ENCODE results near the gene C21orf58.

C21orf58 gene

GRCh38 chr21:46255166-46255565 is 68.5 kb downstream of the C21orf58 start:
- DNase-seq (ENCODE audit: low spot score) = no peak

- no peak for DNase-seq (ENCODE audit: low spot score)
Measured at GRCh38 chr21:46254208-46254975, 69.3 kb downstream of the C21orf58 start.

GRCh38 chr21:46253610-46254124 is 70.0 kb downstream of the C21orf58 start:
- no peak for DNase-seq (ENCODE audit: low spot score)

GRCh38 chr21:46252840-46253239 is 70.8 kb downstream of the C21orf58 start:
- no peak for DNase-seq (ENCODE audit: low spot score)
